Ecto neural progenitor cell (in vitro differentiated cells): ENCODE results near the gene HMCES.
"Not testable (repeated sequence)": the region's sequence is repeated elsewhere in the genome, so short reads cannot be mapped to it uniquely, and the experiment has no call there.

Source experiments
- DNase-seq: peaks from one replicate; pipeline ENCODE4 v3.0.0-alpha.2; 2018; ENCODE audit warnings: low spot score

The HMCES gene

DNA sequence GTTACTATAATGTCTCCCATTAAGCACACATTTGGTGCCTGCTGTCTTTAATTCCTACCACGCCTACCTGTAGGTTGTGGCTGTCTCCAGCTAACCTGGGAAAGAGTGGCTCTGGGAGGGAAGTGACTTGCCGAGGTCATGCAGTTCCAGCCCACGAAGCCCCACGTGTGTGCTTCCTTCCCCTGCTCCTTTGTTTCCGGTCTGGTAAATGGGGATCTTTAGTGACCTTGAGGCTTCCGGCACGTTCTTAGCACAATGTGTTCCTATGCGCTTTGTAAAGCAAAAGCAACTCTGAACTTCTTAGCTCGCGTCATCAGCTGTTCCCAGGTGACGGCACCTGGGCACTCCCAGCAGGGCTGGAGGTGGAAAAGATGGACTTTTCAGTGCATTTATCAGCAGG lies 70.5 kb downstream of the HMCES start:
- DNase-seq: not testable (repeated sequence)

DNA sequence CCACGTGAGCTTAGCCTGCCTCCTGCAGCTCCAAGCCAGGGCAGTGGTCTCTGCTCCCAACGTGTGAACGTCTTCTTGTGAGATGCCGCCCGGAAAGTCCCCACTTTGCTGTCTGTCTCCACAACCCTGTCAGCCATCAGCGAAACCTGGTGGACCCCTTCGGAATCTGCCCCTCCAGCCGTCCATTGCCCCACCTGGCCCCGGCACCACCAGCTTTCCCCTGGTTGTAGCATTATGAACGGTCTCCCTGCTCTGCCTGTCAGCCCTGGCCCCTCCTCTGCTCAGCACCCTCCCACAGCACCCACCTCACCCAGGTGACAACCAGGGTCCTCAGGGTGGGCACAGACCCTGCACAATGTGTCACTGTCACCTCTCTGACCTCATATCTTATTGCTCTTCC lies 71.1 kb downstream of the HMCES start:
- DNase-seq: no peak

DNA sequence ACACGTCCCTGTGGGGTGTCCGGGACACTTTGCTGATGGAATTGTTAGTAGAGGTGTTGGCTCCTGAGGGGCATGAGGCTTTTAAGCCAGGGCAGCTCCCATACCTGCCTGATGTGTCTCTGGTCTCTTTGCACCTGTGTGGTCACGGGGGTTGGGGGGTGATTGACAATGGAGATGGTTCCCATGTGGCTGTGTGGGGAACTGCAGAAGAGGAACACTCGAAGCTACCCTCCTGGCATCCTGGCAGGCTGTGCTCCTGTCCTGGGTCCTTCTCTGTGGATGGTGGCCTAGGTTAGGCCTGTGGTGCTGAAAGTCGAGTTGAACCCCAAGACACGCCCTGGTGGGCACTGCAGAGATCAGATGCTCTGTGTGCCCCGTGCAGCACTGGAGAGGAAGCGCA lies 73.4 kb downstream of the HMCES start:
- no peak for DNase-seq

DNA sequence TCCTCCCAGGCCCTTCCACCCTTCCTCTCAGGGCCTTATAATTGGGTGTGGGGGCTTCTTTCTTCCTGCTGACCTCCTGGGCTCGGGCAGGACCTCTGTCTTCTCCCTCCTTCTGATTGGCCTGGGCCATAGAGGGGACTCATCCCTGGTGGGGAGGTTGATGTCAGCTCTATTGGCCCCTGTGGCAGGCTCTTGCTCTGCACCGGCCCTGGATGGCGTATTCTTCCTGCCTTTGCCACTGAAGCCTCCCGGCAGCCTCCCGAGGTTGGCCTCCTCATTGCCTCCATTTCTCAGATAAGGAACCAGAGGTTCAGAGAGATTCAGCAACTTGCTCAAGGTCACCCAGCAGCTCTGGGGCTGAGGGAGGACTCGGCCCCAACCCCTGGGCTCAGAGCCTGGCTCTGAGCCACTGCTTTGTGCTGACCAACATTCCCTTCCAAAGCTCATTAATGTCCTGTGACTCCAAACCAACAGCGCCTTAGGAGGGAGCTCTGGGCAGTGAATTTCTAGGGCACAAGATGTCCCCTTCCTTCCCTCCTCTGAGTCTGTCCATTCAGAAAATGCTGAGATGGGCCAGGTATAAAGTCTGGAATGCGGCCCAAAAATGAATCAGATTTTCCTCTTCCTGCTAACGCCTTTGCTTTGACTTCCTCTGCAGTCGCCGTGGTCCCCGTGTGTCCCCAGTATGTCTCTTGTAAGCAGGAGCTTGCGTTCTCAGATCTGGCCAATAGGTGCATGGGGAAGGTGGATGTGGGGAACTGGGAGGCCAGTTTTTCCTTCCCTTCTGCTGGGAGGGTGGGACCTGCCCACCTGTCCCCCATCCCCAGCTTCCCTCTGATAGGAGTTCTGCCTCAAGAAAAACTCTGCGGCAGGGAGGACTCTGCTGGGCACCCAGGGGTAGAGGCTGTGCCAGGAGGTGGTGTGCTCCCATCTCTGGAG lies 74.2 kb downstream of the HMCES start:
- no peak for DNase-seq

DNA sequence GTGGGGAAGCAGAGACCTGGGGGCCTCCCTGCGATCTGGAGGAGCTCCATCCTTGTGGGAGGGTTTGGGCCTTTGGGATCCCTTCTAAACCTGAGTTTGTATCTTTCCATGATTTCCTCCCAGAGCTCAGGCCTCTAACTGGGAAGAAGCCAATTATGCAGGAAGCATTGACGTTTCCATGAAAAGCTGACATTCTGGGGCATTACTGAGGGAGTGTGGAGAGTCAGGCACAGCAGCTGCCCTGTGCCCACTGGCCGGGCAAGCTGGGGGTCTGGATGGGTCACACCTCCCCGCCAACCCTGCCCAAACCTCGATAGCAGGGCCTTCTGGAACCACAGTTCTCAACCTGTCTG lies 74.9 kb downstream of the HMCES start:
- no peak for DNase-seq
